HG03378 (cell line): Measurements from ENCODE around the gene ATP6V1F.

Experiments
- ATAC-seq: cut with Tn5 transposase; IDR thresholded peaks from one replicate; pipeline ENCODE4 v1.9.1; 2021; ENCODE audit warnings: mild to moderate bottlenecking, moderate library complexity; ENCODE audit not compliant: unreplicated experiment

Gene ATP6V1F, protein sequence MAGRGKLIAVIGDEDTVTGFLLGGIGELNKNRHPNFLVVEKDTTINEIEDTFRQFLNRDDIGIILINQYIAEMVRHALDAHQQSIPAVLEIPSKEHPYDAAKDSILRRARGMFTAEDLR

DNA sequence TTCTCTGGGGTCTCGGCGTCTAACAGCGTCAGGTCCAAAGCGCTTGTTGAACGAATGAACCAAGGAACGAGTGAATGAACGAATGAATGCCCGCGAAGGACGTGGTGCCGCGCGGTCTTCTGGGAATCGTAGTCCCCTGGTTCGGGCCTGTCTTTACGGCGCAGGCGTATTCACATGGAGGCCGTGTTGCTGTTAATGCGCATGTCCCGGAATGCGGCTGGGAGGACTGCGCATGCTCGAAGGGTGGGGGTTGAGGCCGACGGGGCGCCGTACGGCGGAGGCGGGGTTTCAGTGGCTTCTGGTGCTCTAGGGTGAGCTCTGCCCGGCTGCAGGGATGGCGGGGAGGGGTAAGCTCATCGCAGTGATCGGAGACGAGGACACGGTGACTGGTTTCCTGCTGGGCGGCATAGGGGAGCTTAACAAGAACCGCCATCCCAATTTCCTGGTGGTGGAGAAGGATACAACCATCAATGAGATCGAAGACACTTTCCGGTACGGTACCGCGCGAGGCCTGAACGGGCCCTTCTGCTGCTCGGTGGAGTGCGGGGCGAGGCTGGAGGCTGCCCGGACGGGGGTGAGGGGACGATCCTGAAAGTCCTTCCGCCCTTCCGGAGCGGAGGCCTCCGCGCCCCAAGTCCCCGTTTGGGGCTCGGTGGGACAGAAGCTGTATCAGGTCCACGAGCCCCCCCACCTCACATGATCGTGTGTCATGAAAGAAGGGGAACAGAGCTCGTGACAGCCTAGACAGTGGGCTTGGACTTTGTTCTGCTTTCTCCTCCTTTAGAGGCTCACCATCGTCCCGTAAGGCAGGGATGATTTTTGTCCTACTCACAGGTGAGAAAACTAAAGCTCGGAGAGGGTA, at the start of gene ATP6V1F:
ATP6V1F (plus strand) TSS at position 286 of the 862 bp plus-strand sequence; CDS start at position 335, 49 bp downstream.
- peak; percentile 82 for ATAC-seq

DNA sequence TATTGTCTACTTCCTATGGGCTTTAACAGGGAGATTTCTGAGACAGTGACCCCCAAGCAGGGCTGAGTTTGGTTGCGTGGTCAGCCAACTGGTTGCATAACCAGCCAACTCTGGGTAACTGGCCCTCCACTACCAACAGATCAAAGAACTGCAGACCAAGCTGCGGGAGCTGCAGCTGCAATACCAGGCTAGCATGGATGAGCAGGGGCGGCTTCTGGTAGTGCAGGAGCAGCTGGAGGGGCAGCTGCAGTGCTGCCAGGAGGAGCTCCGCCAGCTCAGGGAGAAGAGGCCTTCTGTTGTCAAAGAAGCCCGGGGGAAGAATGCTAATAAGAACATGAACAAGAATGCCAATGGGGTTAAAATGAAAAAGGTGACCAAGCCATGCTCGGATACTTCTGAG, 48.2 kb upstream of the ATP6V1F start:
- ATAC-seq, result no peak

DNA sequence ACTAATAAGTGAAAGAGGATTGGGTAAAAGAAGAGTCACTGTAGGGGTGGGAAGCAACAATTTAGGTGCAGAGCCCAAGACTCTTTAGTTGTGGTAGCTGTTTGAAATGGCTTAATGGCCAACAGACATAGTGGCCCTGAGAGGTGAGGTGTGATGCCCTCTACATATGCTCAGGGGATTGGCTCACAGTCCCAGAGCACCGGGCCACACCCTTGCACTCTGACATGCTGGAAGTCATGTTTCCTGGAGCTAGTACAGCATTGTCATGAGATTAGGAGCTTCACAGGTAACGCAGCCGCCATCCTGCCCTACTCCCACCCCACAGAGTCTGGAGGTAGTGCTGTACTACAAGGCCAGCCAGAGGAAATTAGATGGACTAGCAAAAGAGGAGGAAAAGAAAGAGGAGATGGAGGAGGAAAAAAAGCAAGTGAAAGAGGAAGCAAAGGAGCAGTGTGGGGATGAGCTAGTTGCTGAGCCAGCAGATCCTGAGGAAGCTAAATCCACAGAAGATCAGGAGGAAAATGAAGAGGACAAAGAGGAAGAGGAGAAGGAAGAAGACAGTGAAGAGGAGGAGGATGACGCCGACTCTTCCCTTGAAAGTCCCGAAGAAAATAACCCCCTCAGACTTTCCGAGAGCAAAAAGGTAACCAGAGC, 47.2 kb upstream of the ATP6V1F start:
- no peak for ATAC-seq

DNA sequence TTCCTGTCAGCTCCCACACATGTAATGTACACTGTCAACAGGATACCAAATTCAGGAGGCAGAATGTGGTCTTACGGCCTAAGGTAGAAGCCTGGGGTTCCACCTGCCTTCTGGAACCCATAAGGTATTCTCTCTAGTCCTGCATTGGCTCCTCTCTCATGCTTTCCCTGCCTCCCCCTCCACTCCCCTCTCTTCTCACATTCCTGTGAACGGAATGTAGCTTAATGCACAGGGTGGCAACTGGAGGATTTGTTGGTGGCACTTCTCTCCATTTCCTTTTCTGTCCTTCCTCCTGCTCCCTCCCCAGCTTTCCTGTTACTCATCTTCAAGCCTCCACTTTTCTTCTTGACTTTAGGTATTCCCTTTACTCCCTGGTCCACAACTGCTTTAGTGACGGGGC, 44.0 kb upstream of the ATP6V1F start:
- no peak for ATAC-seq

DNA sequence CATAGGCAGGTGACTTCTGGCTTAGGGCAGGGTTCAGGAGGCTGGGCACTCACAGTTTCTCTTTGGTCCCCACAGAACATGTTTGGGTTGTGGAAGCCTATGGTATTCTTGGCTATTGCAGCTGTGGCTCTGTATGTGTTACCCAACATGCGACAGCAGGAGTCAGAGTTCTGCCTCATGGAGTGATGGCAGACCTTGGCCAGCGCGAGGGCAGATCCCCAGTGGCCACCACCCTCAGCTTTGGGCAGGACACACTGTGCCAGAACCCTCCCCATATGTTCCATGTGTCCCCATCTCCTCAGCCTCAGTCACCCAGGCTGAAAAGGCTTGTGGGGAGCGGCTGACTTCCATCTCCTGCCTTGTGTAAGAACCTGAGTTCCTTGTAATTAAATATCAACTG, 40.9 kb upstream of the ATP6V1F start:
- ATAC-seq, result no peak

DNA sequence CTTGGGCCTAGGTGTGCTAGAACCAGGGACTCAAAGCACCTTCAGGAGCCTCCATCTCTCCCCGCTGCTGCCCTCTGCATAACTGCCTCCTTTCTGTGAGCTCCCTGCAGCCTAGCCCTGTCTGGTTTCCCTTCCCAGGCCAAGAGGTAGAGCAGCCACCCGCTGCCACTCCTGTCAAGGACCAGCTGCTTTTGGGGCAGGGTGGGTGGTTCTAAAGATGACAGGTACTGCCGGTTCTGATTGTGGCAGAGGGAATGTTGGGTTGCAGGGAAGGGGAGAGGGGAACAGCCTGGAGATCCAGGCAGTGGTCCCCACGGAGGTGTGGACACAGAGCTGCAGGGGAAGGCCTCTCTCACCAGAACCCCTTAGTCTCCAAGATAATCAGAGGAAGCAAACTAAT, 36.1 kb upstream of the ATP6V1F start:
- no peak for ATAC-seq

DNA sequence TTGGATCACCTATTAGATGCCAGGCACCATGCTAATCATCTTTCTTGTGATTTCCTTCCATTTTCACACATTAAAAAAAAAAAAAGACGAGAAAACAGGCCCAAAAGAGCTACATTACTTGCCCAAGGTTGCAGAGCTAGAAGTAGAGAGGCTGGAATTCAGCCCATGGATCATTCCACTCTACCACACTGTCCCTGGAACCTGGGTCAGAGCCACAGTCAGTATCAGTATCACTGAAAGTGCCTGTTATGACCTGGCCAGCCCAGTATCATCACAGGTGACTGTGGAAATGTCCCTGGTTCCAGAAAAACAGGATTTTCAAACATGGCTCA, 35.8 kb upstream of the ATP6V1F start:
- no peak for ATAC-seq

DNA sequence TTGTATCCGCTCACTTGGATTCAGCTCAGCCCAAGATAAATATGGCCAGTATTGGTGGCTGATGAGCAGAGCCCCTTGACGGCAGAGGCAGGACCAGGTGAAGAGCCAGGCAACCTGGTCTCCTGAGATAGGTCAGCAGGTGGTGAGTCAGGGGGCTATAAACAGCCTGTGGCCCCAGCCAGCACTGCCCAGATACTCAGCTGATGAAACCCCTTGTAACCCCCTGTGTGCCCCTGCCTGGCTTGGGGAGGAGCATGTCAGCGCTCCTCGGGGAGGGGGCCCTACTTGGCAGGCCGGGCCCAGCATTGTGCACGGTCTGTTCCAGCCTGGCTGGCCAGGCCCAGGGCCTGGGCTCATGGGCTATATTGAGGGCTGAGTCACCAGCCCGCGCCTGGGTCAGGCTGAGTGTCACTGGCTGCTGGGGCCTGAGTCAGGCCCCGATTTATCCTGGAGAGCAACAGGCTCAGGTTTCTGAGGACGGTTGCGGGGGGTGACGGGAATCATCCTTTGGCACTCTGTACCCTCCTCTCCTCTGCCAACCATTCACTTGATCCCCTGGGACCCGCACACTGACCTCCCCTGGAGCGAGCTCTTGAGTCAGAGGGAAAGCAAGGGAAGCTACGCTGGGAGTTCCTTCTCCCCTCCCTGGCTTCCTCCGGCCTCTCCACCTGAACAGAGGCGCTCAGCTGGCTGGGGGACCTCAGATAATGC, 35.3 kb upstream of the ATP6V1F start:
- ATAC-seq, result no peak

DNA sequence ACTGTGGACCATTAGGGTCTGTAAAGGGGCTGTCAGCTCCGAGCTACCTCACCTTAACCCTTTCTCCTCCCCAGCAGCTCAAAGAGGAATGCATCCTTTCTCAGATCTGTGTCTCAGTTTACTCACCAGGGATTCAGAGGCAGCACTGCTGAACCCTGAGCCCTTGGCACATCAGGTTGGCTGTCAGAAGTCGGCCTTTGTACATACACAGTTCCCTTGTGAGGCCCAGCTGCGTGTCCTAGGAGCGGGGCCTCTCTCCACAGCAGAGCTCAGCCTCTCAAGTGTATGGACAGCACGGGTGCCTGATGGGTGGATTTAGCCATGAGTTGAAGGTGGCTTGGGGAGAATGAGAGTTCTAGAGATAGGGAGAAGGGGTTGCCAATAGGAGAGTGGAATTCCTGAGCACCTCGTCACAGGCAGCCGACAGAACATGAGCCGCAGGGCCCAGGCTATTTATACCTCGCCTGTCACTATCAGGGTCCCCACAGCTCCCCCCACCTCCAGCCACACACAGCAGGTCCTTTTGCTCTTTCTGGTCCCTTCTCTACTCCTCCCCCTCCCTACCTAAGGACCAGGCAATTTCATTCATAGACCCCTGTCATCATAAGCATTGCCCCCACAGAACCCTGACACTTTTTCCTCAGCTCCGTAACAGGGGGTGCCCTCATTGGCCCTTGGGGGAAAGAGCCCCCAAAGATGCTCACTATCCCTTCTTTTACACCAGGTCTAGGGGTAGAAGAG, 34.5 kb upstream of the ATP6V1F start:
- no peak for ATAC-seq

DNA sequence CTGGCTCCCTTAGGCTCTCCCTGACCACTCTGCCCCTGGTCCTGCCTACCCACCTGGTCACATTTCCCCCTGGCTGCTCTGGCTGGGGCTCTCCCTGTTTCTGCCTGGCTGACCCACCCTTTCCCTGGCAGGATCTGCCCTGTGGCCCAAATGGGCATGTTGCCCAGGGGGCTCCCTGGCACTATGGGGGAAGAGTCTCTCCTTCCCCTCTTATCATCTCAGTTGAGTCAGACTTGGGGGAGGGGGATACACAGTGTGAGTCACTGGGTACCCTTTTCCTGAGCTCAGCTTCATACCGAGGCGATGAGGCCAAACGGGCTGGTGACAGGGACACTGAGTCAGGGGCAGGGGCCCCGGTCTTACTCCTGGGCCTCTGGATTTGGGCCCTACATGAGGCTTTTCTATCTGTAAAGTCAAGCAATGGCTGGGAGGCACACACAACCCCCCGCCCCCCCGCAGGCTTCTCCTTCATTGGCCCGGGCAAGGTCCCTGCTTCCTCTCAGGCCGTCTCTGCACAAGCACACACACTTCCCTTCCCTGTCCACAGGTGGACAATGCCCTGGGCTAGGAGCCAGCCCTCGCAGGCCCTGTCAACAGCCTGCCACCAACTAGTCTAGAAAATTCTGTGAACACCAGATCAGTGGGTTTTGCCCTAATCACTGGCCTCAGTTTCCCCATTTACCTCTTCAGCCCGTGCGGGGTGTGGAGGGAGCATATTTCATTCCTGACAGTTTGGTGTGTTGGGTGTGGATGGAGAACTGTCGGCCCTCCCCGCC, 33.1 kb upstream of the ATP6V1F start:
- no peak for ATAC-seq

DNA sequence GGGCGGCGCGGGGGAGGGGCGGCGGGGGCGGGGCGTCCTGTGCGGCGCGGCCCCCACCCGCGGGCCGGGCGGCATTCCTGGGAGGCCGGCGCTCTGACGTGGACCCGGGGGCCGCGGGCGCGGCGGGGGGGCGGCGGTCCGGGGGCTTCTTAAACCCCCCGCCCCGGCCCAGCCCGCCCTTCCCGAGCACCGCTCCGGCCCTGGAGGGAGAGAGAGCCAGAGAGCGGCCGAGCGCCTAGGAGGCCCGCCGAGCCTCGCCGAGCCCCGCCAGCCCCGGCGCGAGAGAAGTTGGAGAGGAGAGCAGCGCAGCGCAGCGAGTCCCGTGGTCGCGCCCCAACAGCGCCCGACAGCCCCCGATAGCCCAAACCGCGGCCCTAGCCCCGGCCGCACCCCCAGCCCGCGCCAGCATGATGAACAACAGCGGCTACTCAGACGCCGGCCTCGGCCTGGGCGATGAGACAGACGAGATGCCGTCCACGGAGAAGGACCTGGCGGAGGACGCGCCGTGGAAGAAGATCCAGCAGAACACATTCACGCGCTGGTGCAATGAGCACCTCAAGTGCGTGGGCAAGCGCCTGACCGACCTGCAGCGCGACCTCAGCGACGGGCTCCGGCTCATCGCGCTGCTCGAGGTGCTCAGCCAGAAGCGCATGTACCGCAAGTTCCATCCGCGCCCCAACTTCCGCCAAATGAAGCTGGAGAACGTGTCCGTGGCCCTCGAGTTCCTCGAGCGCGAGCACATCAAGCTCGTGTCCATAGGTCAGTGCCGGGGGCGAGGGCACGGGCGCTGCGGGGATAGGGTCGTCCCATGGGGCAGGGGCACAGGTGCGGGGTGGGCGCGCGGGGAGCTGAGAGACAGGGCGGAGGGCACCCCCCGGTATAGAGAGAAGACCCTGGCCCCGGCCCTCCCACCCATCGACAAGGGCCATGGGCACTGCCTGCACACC, 32.2 kb upstream of the ATP6V1F start, which contains the start of gene FLNC:
FLNC (plus strand) TSS at position 176 of the 947 bp plus-strand sequence; CDS start at position 408, 232 bp downstream.
- no peak for ATAC-seq

DNA sequence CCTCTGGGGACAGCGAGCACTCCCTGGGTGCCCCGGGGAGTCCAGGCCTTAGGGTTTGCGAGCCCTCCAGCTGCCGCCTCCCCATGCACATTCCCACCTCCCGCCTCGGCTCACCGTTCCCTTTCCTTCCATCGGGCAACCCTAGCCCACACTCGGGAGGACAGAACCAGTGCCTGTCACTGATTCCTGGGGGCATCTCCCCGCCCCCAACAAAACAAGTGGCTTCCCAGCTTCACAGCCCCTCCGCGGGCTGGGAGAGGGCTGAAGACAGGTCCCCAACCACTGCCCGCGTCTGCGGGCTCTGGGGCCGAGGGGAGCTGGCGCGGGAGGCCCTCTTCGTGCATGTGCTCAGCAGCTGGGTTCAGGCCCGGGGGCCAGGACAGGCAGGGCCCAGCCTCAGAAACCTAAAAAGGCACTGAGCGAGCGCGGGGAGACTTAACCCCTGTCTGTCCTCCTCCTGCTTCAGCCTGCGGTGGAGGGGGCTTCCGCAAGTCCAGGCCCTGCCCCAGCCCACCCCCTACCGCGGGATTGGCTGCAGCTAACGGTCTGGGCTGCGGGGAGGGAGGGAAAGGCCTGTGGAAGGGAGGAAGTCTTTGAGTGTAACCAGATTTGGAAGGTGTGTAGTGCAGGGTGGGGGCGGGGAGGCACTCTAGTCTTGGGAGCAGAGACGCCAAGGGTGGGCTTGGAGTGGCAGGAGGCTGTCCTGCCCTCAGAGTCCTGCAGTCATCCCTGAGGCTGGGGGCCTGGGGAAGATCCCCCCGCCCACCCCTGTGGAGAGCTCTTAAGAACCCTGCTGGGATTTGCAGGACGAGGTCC, 31.3 kb upstream of the ATP6V1F start:
- no peak for ATAC-seq

DNA sequence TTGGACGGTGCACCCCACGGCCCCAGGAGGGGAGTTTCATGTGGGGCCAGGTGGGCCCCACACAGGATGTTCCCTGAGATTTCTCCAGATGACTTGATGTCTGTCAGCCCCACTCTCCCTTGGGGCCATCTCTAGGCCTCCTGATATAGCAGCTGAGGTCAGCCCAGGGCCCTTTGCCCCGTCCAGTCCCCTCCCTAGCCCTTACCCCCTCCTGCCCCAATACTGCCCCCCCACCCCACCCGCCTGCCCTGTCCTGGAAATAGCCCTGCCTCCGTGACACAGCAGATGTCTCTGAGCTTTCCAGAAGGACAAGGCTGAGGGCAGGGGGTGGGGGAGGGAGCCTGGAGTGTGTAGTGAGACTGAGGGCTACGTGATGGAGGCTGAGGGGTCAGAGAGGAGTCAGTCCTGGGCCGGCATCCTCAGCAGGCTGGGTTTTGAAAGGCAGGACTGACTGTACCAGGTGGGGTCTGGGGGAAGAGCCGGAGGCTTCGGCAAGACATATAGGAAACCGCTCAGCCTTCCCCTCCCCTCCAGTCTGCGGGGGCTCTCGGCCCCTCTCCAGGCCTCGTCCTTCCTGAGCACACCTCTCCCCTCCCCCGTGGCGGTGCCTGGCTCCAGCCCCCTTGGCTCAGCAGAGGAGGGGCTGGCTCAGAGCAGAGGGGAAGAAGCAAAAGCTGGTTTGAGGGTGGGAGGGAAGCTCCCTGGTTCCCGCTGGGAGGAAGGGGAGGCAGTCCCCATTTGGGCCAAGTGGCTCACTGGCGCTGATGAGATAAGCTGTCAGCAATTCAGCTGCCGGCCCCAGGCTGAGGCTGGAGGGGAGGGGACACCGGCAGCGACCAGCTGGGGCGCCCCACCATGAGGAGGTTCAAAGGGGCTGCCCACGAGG, 30.4 kb upstream of the ATP6V1F start:
- no peak for ATAC-seq

DNA sequence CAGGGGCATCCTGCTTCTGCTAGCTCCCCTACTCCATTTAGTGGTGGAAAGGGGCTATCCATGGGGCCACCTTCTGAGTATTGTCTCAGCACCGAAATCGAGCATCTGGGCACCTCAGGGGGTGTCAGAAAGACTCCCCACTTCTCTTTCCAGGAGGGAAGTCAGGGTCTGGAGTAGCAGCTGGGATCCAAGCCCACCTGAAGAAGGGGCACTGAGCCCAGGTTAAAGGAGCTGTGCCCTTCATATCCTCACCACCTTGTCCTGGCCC, 29.8 kb upstream of the ATP6V1F start:
- ATAC-seq, result no peak

DNA sequence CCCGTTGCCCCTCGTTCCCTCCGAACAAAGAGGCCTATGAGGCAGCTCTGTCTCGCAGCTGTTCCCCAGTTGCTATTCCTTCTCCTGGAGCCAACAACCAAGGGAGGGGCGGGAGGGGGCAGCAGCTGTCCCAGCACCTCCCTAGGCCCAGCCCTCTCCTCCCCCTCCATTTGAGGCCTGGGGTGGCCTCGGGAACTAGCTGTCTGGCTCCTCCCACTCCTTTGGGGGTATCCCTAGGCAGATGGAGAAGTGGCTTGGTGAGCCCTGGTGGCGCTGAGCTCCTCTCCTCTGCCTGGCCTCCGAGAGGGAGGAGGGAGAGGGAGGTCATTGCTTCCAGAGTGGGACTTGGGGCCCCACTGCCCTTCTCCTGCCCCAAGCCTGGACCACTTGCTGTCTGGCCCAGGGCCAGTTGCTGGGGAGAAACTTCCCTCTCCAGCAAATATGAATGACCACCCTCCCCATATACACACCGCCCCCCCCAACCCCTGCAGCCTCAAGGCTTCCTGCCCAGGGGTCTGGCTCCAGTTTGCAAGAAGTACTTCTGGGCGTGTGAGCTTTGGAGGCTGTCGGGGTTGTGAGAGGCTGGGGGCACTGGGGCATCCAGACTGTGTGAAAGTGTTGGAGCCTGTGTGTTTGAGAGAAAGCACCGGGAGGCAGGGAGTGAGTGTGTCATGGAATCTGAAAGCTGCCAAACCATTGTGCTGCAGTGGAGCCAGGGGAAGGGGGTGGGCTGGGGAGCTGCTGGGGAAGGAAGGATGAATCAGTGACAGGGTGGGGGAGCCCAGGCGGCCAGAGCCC, 29.3 kb upstream of the ATP6V1F start:
- ATAC-seq, result no peak

DNA sequence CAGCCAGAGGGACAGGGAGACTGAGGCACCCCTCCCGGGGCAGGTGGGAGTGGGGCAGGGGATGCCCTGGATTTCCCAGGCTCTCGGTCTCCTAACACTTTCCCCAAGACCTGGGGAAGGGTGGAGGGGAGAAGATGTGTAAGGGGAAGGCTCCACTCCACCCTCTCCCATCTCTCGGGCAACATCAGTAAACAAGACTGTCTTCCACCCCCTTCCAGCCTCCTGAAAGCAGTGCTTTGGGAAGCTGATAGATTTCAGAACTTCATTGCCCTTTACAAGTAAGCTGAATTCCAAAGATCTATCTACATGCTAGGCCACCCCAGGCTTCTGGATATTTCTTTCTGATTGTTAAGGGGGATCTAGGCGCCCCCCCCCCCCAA, 28.7 kb upstream of the ATP6V1F start:
- ATAC-seq, result no peak
